Hepatocyte (in vitro differentiated cells): Measurements from ENCODE around the gene RPS17. TPM values are rescaled to one million over a fixed set of nuclear protein-coding genes. Genes with fewer than 3 reads are reported as not detected.

ENCODE experiments used
- DNase-seq: peaks from one replicate; pipeline ENCODE4 v3.0.0-alpha.2; 2016; ENCODE audit warnings: low spot score
- H2AFZ ChIP-seq: fragments of 200-600 bp; sonication (generic); 2 replicates; pipeline ENCODE4 v1.6.0; 2016; ENCODE audit warnings: antibody characterized with exemption, mild to moderate bottlenecking
- H3K27ac ChIP-seq: fragments of 200-600 bp; sonication (generic); 2 replicates; pipeline ENCODE4 v1.5.1; 2016; ENCODE audit warnings: mild to moderate bottlenecking
- H3K27me3 ChIP-seq: fragments of 200-600 bp; sonication (generic); 2 replicates; pipeline ENCODE4 v1.6.1; 2016
- H3K36me3 ChIP-seq: fragments of 200-600 bp; sonication (generic); replicated peaks from 2 replicates; pipeline ENCODE4 v1.5.1; 2016; ENCODE audit warnings: low read depth; ENCODE audit not compliant: insufficient read depth
- H3K4me1 ChIP-seq: fragments of 200-600 bp; sonication (generic); 2 replicates; pipeline ENCODE4 v1.5.1; 2016; ENCODE audit warnings: mild to moderate bottlenecking, moderate library complexity; ENCODE audit not compliant: insufficient read depth
- H3K4me2 ChIP-seq: fragments of 200-600 bp; sonication (generic); 2 replicates; pipeline ENCODE4 v1.6.0; 2016
- H3K4me3 ChIP-seq: fragments of 200-600 bp; sonication (generic); 2 replicates; pipeline ENCODE4 v1.5.1; 2016; ENCODE audit warnings: mild to moderate bottlenecking
- H3K79me2 ChIP-seq: fragments of 200-600 bp; sonication (generic); 2 replicates; pipeline ENCODE4 v1.6.0; 2017; ENCODE audit warnings: mild to moderate bottlenecking
- H3K9me2 ChIP-seq: fragments of 200-600 bp; sonication (generic); replicated peaks from 2 replicates; pipeline ENCODE4 v1.6.0; 2017; ENCODE audit warnings: mild to moderate bottlenecking; ENCODE audit not compliant: insufficient read depth
- H3K9me3 ChIP-seq: fragments of 200-600 bp; sonication (generic); 2 replicates; pipeline ENCODE4 v1.5.1; 2016; ENCODE audit warnings: low read depth, mild to moderate bottlenecking
- H4K20me1 ChIP-seq: fragments of 200-600 bp; sonication (generic); 2 replicates; pipeline ENCODE4 v1.6.0; 2016; ENCODE audit warnings: mild to moderate bottlenecking; ENCODE audit not compliant: insufficient read depth, poor library complexity, severe bottlenecking
- EZH2 ChIP-seq: fragments of 200-600 bp; sonication (generic); IDR thresholded peaks from 2 replicates; pipeline ENCODE4 v1.6.1; 2016; ENCODE audit warnings: antibody characterized with exemption, mild to moderate bottlenecking, borderline replicate concordance
- EZH2phosphoT487 ChIP-seq: fragments of 200-600 bp; sonication (generic); IDR thresholded peaks from one replicate; pipeline ENCODE4 v1.6.1; 2018; ENCODE audit warnings: antibody characterized with exemption, mild to moderate bottlenecking, low read depth, moderate library complexity; ENCODE audit not compliant: unreplicated experiment, severe bottlenecking
- WGBS: methylation state at CpG from one replicate; pipeline ENCODE4 v1.1.6; 2016; ENCODE audit warnings: low lambda C conversion rate; ENCODE audit errors: missing lambda C conversion rate; 5-methylcytosine and 5-hydroxymethylcytosine counted together
- polyA plus RNA-seq: library from polyadenylated mRNA; unstranded; fragments of >200 nt; fragmentation: Nextera tagmentation; extraction: Ambion mirVana; gene quantifications from 2 replicates; pipeline ENCODE4 v1.2.1, GENCODE V29; 2016
- total RNA-seq: library from RNA; depleted of rRNA; stranded (reverse); fragments of >200 nt; gene quantifications from 2 replicates; pipeline ENCODE4 v1.2.3, GENCODE V29; 2014
- TF ChIP-seq, protein P1 (sequence below): fragments of 200-600 bp; sonication (generic); IDR thresholded peaks from 2 replicates; pipeline ENCODE4 v1.5.1; 2016; ENCODE audit warnings: antibody characterized with exemption, mild to moderate bottlenecking; ENCODE audit not compliant: poor library complexity

The RPS17 gene
- total and polyA plus RNA-seq, 2 experiments from 2014 or later, result 453 to 2,046 TPM

DNA sequence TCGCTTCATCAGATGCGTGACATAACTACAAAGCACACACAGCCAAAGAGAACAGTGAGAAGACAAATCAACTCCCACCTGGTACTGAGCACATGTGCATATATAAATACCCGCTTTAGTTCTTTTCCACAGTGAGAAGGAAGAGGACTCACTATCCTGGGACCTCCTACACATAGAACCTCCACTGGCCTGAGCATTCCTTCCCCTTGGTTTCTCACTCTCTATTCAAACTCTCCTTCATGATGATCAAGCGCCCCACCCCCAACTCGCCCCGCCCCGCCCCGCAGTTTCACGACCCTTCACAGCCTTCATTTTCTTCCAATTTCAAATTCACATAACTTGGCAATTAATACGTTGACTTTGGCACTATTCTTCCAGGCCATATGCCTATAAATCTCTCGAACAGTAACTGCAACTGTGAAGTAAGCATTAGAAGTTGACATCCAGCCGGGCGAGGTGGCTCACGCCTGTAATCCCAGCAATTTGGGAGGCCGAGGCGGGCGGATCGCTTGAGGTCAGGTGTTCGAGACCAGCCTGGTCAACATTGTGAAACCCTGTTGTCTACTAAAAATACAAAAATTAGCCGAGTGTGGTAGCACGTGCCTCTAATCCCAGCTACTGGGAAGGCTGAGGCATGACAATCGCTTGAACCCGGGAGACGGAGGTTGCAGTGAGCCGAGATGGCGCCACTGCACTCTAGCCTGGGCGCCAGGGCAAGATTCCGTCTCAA lies 1.1 kb downstream of the RPS17 start:
- Histone ChIP-seq H3K79me2 (peaks cover 34% of the 10 kb centered on the region), H2AFZ (no peak overlapping the region), H3K27me3 (no peaks in the 10 kb centered on the region), H3K9me2 (no peaks in the 10 kb centered on the region), H3K27ac (peak overlapping the region; percentile 91), H3K4me1 (peaks cover 14% of the 10 kb centered on the region), H3K4me3 (peak overlapping the region; percentile 94), H4K20me1 (peaks cover 37% of the 10 kb centered on the region), H3K9me3 (no peaks in the 10 kb centered on the region), H3K4me2 (peak overlapping the region; percentile 83), H3K36me3 (peaks cover 3% of the 10 kb centered on the region)
- WGBS, result 12% methylated on average over 28 of the region's 28 CpGs
- DNase-seq, result no peak
- TF ChIP-seq EZH2 (no peak), EZH2phosphoT487 (no peak)
- TF ChIP-seq, protein P1, sequence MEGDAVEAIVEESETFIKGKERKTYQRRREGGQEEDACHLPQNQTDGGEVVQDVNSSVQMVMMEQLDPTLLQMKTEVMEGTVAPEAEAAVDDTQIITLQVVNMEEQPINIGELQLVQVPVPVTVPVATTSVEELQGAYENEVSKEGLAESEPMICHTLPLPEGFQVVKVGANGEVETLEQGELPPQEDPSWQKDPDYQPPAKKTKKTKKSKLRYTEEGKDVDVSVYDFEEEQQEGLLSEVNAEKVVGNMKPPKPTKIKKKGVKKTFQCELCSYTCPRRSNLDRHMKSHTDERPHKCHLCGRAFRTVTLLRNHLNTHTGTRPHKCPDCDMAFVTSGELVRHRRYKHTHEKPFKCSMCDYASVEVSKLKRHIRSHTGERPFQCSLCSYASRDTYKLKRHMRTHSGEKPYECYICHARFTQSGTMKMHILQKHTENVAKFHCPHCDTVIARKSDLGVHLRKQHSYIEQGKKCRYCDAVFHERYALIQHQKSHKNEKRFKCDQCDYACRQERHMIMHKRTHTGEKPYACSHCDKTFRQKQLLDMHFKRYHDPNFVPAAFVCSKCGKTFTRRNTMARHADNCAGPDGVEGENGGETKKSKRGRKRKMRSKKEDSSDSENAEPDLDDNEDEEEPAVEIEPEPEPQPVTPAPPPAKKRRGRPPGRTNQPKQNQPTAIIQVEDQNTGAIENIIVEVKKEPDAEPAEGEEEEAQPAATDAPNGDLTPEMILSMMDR, result no peak

- no peak overlapping the region for H3K4me3 ChIP-seq
- no peak overlapping the region for H3K27ac ChIP-seq
- H3K4me1 ChIP-seq, result peaks cover 14% of the 10 kb centered on the region
- H3K9me2 ChIP-seq, result no peaks in the 10 kb centered on the region
- peak overlapping the region; percentile 83 for H3K4me2 ChIP-seq
- H4K20me1 ChIP-seq, result peaks cover 37% of the 10 kb centered on the region
- H3K9me3 ChIP-seq, result no peaks in the 10 kb centered on the region
- 92% methylated on average over 4 of the region's 4 CpGs for WGBS
- TF ChIP-seq EZH2phosphoT487, result no peak
- no peak for TF ChIP-seq EZH2
- TF ChIP-seq, protein P1, result no peak
- peaks cover 34% of the 10 kb centered on the region for H3K79me2 ChIP-seq
- no peak for DNase-seq
- no peaks in the 10 kb centered on the region for H3K27me3 ChIP-seq
- peaks cover 3% of the 10 kb centered on the region for H3K36me3 ChIP-seq
- no peak overlapping the region for H2AFZ ChIP-seq
Measured at GRCh38 chr15:82537351-82537908, 2.8 kb downstream of the RPS17 start.

DNA sequence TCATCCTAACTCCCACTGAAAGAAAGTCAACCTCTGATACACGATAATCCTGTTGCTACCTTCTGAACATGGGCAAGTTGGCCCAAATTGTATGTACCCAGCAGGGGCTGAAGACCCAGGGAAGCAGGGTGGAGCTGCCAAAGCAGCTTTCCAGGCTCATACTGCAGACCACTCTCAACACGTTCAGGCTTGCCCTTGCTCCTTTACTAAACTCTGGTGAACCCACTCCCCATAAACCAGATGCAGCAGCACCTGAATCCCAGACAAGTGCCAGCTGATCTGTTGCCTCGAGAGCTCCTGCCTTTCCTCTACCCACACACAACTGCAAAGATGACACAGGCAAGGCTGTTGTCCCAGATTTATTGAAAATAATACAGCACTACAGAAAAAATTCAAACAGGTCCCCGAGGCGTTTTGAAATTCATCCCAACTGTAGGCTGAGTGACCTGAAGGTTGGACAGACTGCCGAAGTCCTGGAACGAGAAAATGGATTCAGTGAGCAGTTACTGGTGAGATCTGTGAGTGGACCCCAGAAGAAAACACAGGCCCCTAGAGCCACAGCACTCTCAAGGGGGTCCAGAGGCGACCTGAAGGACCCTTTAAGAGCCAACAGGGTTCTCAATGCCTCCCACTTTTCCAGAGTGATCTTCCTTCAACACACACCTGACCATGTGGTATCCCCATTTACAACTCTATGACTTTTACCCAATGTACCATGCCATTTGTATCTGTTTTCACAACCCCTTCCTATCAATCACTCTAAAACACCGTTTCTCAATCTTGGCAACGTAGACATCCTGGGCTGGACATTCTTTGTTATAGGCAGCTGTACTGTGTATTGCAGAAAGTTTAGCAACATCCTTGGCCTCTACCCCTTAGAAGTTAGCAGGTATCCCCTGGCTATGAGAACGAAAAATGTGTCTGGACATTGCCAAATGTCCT lies 3.6 kb downstream of the RPS17 start:
- no peak for DNase-seq
- H3K27ac ChIP-seq, result no peak overlapping the region
- H3K9me3 ChIP-seq, result no peaks in the 10 kb centered on the region
- no peaks in the 10 kb centered on the region for H3K9me2 ChIP-seq
- H3K36me3 ChIP-seq, result peaks cover 3% of the 10 kb centered on the region
- H3K27me3 ChIP-seq, result no peaks in the 10 kb centered on the region
- H3K79me2 ChIP-seq, result peaks cover 33% of the 10 kb centered on the region
- no peak overlapping the region for H3K4me2 ChIP-seq
- H3K4me3 ChIP-seq, result no peak overlapping the region
- peaks cover 37% of the 10 kb centered on the region for H4K20me1 ChIP-seq
- 89% methylated on average over 11 of the region's 11 CpGs for WGBS
- H2AFZ ChIP-seq, result no peak overlapping the region
- H3K4me1 ChIP-seq, result peaks cover 12% of the 10 kb centered on the region
- TF ChIP-seq EZH2, result no peak
- no peak for TF ChIP-seq EZH2phosphoT487
- TF ChIP-seq, protein P1, result no peak
